ENCODE measurements around the gene GREB1L. TPM values are rescaled to one million over a fixed set of nuclear protein-coding genes. Genes with fewer than 3 reads are reported as not detected.
A peak's percentile ranks its signal among the peaks of the same experiment; 100 is the strongest.

GREB1L gene
- total and polyA plus RNA-seq, 9 of the 15 experiments (the other 6 are each of a cell fraction or from before 2014, with no cell fraction given): 0.03 TPM; not detected in 8

- Histone ChIP-seq H2AFZ (ENCODE audit: low read depth, low read length) (no peak overlapping the region), H3K27me3 (ENCODE audit: control insufficient read depth in 2 of 2, insufficient read depth in 2 of 2, low read length in 2 of 2) (no peaks in the 10 kb centered on the region; a peak in 3 of 5 replicates), H3K9me1 (ENCODE audit: control insufficient read depth, insufficient read depth, low read length) (no peaks in the 10 kb centered on the region), H3K36me3 (ENCODE audit: control insufficient read depth, insufficient read depth, low read length) (no peaks in the 10 kb centered on the region), H3K4me3 (no peak overlapping the region), H3K4me1 (replicated peaks in 1 of 2; ENCODE audit: control insufficient read depth in 2 of 2, insufficient read depth in 2 of 2, low read length in 2 of 2) (no peaks in the 10 kb centered on the region), H3K27ac (ENCODE audit: extremely low read depth, low read depth, low read length) (no peak overlapping the region), H4K20me1 (replicated peaks; ENCODE audit: control insufficient read depth, insufficient read depth, low read length) (no peaks in the 10 kb centered on the region), H3K9ac (ENCODE audit: insufficient read depth in 1 of 2, low read depth in 2 of 2, low read length in 2 of 2) (no peak overlapping the region), H3K9me3 (replicated peaks; ENCODE audit: control insufficient read depth, insufficient read depth, low read depth, low read length) (no peaks in the 10 kb centered on the region), H3K79me2 (ENCODE audit: control insufficient read depth, insufficient read depth, low read length) (no peaks in the 10 kb centered on the region), H3K4me2 (ENCODE audit: insufficient read depth, low read length) (no peak overlapping the region)
- in situ Hi-C loops (cut with MboI): loop anchor here (10.0 kb wide), 1 partner anchor 240 kb away; no protein-coding TSS in a partner anchor
- DNase-seq (ENCODE audit: extremely low read depth in 1 of 4, low spot score in 3 of 4) (peak; percentile 19 to 60 (median 34)), ATAC-seq (peak; percentile 89), FAIRE-seq (peak; percentile 94)
- ChIA-PET CTCF (ENCODE audit: low intra/inter-chr PET ratio) (interaction anchor here (1.6 kb wide), 1 partner anchor 249 kb away, joined by 10 read pairs; no protein-coding TSS in a partner anchor), POLR2A (interaction anchor here (0.7 kb wide), 1 partner anchor 133 kb away, joined by 3 read pairs; no protein-coding TSS in a partner anchor)
- 3% methylated on average over 6 of the region's 6 CpGs for WGBS (ENCODE audit: insufficient coverage, low coverage, missing lambda C conversion rate)
- intact Hi-C loops (cut with micrococcal nuclease): loop anchor here (1.0 to 10.0 kb wide), 2 partner anchors 90 to 249 kb away; no protein-coding TSS in a partner anchor
- no TSS peak for BruUV-seq (replicated peaks)
- peak; percentile 22 for TF ChIP-seq PRDM10 (IDR thresholded peaks at IDR 0.05; ENCODE audit: partially characterized antibody)
- TF ChIP-seq TGIF2 (CRISPR knock-in tag; IDR thresholded peaks at IDR 0.05): no peak
- TF ChIP-seq POU5F1 (IDR thresholded peaks at IDR 0.05; ENCODE audit: borderline replicate concordance, low read depth, low read length, partially characterized antibody): no peak
- peak; percentile 61; the same call in 1 of the 2 replicates for TF ChIP-seq SMC3 (conservative IDR thresholded peaks at IDR 0.05; ENCODE audit: insufficient read depth, low read depth, low read length)
- peak; percentile 60; the same call in 1 of the 2 replicates for TF ChIP-seq REST (IDR thresholded peaks at IDR 0.05; ENCODE audit: borderline replicate concordance)
- no peak for TF ChIP-seq REST (CRISPR knock-in tag; IDR thresholded peaks at IDR 0.05; ENCODE audit: low read depth)
- TF ChIP-seq FOSL1 (tag; conservative IDR thresholded peaks at IDR 0.05): no peak
Observed at GRCh38 chr18:21444465-21445212, 202.6 kb downstream of the GREB1L start.
